Umbilical cord (tissue), 2 donors: ENCODE results near the gene MDN1. TPM values are rescaled to one million over a fixed set of nuclear protein-coding genes. Genes with fewer than 3 reads are reported as not detected.
A peak's percentile ranks its signal among the peaks of the same experiment; 100 is the strongest.

ENCODE experiments used
- DNase-seq: peaks from one replicate; pipeline ENCODE4 v3.0.0-alpha.2; 2015; ENCODE audit warnings: low spot score
- total RNA-seq: library from RNA; depleted of rRNA; stranded (reverse); fragments of >200 nt; gene quantifications from one replicate; pipeline ENCODE4 v1.2.3, GENCODE V29; 2014; ENCODE audit warnings: low replicate concordance; ENCODE audit not compliant: insufficient read depth

The MDN1 gene
- total RNA-seq, 1 donor from 2014 or later, result 29.4 TPM

DNA sequence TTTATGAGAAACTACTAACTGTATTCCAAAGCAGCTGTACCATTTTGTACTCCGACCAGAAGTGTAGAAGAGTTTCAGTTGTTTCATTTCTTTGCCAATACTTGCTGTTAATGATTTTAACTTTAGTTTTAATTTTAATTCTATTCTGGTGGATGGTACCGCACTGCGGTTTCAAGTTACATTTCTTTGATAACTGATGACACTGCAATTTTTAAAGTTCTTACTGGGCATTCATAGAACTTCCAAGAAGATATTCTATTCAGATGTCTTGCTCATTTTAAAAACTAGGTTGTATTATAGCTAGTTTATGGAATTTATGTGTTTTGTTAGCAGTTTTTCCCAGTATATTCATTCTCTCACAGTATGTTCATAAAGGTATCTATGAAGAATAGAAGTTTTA, 117.2 kb downstream of the MDN1 start:
- no peak for DNase-seq

DNA sequence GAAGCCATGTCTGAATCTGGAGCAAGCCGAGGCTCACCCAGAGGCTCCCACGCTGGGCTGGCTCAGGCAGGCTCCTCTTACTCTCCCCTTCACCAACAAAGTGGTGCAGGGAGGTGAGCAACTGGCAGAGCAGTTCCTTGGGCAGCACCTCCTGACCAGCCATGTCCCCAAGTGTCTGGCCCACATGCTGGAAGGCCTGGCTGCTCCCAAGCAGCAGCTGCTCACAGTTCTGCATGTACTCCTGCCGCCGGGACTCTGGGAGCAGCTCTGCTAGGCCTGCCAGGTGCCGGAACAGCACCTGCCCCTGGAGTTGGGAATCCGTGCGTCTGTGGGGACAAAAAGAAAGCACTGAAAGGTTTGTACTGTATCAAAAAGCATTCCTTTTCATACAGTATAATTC, 123.9 kb downstream of the MDN1 start:
- DNase-seq, result no peak

DNA sequence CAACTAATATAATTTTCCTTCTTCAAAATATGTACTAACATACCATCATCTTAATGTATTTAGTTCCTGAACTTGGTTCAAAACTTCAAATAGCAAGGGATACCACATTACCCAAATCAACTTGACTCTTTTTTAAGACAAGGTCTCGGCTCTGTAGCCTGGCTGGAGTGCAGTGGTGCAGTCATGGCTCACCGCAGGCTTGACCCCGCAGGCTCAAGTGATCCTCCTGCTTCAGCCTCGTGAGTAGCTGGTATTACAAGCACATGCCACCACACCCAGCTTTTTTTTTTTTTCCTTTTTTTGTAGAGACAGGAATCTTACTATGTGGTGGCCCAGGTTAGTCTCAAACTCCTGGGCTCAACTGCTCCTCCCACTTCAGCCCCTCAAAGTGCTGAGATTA, 125.2 kb downstream of the MDN1 start:
- no peak for DNase-seq

DNA sequence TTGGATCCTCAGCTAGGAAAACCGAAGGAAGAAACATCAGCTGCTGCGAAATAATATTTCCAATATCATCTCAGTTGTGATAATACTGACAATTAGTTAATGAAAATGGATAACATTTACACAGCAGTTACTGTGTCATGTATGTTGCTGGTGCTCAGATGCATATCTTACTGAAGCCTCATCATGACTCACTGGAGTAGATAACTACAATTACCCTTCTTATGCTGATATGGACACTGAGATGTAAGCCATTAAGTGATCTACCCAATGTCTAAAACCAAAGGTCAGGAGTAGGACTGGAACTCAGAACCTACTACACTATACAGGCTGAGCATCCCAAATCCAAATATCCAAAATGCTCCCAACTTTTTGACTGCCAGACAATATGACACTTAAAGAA, 126.4 kb downstream of the MDN1 start:
- no peak for DNase-seq

DNA sequence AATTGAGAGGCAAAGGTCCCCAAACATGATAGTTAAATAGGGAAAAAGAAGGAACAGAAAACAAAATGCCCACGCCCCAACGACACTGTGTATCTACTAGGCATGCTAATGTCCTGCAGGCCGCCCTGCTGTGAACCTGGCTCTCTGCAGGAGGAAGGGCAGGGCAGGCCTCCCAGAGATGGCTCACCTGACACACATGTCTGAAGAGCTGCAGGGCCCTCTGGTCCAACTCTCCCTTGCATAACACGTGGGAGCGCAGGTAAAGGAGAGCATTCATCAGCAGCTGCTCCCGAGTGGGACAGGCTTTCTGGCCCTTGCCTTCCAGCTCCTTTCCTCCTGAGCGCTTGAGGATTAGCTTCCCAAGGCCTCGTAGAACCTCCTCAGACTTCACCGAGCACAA, 127.3 kb downstream of the MDN1 start:
- no peak for DNase-seq

DNA sequence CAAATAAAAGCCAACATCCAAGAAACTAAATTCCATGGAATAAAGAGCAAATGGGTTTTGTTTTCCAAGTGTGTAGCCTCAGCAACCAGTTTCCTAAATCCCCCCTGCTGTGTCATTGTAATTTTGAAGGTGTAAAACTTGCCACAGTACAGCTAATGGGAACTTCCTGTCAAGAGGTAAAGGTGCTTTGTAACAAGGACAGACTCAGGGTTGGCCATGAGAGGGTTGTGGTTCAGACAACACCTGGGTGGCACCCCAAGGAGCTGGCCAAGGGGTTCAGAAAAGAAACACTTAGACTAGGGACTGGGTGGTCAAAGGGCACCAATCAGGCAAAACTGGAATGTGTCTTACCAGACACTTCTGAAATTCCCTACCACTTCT, 128.7 kb downstream of the MDN1 start:
- no peak for DNase-seq

DNA sequence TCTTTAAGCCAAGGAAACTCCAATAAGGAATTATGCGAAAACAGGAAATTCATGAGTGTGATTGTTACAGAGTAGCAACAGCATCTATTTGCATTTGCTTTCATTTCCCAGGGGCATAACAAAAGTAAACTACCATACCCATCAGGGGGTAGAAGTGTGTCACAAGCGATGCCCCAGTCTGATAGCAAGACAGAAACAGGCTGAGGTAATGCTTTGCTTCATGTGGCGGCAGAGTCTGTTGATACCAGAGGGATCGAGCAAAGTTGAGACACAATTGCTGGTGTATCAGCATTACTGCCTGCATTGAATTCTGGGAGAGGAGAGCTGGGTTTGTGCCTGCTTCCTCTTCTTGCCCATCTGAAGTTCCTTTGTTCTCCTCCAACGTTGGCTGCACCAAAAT, 129.9 kb downstream of the MDN1 start:
- DNase-seq, result no peak

DNA sequence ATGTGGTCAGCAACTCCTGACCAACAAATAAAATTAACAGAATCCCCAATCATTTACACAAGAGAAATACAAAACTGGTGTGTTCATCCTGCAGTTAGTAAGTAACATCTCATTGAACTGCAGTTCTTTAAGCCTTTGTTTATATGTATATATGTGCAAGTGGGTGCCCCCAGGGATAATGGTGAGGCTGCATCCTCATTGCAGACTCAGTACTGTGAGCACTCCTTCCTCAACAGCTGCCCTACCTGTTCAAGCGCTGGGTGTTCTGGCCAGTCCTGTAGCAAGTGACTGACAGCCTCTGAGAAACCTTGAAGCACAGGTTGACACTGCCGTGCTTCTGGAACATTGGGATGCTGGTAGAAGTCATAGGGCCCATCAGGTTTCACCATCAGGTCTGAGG, 131.3 kb downstream of the MDN1 start:
- DNase-seq, result no peak

DNA sequence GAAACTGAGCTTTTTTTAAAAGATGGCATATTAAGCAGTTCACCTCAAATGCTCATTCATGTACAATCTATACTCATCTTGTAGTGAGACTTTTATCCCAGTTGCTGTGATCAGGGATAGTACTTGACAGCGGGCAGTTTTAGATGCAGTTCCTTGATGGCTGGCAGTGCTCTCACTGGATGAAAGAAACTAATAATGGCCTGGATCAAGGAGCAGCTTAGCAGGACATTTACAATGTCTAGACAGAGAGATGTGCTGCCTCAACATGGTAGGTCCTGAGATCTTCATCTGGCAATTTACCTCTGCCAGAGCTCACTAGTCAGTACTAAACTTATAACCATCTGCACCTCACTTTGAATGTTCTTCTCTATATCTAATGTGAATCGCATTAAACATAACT, 134.3 kb downstream of the MDN1 start:
- peak; percentile 69 for DNase-seq

DNA sequence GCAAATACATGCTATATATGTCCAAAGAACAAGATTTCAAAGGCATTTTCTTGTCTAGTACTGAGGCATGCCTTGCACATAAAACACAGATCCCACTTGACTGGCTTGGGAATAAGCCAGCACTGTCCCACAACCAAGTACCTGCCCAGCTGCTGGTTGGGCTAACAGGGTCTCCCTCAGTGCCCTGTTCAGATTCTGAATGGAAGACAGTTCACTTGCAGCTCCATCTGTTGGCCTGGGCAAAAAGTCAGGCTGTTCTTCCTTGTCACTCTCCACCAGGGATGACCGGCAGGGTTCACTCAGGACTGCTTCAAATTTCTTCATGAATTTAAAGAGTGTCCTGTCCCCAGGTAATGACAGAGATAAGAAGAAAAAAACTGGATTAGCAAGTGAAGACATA, 136.6 kb downstream of the MDN1 start:
- peak; percentile 49 for DNase-seq

DNA sequence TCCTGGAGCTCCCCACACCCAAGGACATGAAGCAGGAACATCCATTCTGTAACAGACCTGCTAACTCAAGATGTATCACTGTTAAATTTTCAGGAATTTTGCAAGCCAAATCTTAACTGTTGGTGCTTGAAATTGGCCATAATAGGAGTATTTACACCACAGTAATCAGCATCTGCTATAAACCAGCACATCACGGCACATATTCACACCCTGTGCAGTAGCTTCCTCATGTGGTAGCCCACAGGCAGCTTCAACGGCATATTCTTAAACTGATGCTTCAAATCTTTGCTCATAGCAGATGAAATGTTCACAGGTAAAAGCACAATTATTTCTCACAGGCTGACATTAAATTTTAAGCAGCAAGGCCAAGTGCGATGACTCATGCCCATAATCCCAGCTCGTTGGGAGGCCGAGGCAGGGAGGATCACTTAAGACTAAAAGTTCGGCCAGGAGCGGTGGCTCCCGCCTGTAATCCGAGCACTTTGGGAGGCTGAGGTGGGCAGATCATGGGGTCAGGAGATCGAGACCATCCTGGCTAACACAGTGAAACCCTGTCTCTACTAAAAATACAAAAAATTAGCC, 137.5 kb downstream of the MDN1 start:
- DNase-seq, result no peak

DNA sequence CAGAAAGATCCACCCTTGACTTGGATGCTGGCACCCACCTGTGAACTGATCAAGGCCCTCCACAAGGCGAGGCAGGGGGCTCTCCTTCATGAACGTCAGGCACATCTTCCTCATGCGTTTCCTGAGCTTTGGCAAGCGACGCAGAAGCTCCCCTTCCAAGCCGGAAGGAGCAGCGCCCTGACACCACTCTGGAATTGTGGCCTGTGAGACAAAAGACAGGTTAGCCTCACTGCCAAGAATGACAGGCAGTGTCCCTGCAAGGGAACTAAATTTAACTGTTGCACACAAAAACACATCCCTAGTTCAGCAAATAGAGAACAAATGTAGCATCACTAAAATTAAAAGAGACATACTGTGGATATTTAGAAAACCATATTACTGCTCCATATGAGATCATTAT, 139.0 kb downstream of the MDN1 start:
- DNase-seq, result no peak

DNA sequence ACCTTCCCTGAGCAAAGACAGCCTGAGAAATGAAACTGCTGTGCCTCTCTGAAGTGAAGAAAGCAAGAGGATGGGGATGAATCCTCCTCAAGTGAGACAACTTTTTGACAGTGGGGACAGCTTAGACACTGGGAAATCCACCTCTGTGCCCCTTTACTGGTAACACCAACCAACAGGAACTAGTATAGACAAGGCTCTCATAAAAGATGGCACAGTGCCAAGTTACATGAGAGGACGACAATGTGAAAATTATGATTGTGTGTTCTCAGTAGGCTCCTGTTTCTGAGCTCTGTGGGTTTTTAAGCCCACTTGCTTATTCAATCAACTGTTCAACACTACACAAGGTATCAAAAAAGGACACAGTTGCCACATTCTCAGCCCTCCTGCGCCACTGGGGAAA, 139.4 kb downstream of the MDN1 start:
- DNase-seq, result no peak

DNA sequence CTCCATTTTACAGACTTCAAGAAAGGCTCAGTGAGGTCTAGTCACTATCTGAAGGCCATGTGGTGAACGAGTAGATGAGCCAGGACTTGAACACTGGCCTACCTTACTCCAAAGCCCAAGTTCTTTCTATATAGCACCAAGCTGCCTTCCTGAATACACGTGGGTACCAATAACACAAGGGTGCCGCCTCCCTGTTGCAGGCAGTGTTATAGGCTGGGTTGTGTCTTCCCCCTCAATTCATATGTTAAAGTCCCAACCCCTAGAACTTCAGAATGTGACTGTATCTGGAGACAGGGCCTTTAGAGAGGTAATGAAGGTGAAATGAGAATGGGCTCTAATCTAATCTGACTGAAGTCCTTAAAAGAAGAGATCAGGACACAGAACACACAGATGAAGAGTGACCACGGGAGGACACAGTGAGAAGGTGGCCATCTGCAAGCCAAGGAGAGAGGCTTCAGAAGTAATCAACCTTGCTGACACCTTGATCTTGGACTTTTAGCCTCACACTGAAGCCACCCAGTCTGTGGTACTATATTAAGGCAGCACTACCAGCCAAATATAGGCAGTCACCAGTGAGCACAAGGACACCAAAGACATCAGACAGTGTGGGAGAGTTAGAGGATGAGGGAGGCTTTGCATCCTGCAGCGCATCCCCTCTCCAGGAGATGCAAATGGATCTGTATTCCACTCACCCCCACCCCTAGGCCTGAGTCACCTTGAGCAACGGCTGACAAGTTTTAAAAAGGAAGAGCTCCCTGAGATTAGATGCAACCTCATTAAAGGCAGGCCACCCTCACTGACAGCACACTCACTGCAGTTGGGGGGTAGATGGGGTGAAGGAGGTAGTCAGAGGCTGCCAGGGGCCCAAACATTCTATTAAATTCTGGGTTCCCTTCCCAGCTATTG, 140.1 kb downstream of the MDN1 start:
- DNase-seq, result no peak

DNA sequence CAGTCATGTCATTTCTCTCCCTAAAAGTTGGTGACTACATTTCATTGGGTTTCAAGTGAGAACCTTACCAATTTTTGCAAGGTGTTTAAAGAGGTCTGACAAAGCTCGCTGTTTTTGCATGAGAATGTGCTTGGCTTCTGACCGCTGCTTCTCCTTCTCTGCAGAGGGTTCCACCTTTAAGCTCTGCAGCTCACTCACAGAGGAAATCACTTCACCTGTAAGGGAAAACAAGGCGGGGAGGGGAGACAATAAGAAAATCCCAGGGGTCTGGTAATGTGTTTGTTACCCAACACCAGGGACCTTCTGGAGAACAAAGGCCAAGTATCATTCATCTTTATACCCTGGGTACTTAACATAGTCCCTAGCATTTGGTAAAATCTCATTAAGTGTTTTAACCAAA, 141.1 kb downstream of the MDN1 start:
- DNase-seq, result no peak

DNA sequence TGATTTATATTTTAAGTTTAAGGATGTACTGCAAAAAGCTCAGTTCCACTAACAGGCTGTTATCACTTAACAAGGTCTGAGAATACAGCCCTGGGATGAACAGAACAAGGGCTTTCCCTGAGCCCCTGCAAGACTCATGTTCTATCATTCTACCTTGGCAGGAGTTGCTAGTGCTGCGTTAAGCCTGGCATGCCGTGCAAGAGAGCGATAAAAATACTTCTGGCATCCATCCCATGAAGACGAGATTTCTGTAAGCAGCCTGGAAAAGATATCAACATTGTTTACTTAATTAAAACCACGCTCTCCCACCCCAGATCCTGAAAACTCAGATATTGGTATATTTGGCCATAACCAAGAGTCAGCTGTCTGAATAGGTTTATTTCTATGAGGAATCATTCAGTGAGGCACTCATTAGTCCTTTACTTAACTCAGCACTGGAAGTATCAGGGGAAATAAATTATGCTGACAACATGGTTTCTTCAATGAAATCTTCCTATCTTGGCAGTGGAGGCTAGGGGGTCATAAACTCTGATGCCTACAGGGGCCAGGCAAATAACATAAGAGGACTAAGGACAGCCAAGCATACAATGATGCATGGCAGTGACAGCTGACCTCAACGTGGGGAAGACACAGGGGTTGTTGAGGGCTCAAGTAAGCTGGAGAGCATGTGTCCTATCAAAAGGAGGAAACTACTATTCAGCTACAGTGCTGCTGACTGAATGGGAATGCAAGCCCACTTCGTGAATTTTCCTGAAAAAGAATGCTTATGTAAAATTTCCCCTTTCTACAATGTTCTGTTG, 143.4 kb downstream of the MDN1 start:
- DNase-seq, result peak; percentile 77

DNA sequence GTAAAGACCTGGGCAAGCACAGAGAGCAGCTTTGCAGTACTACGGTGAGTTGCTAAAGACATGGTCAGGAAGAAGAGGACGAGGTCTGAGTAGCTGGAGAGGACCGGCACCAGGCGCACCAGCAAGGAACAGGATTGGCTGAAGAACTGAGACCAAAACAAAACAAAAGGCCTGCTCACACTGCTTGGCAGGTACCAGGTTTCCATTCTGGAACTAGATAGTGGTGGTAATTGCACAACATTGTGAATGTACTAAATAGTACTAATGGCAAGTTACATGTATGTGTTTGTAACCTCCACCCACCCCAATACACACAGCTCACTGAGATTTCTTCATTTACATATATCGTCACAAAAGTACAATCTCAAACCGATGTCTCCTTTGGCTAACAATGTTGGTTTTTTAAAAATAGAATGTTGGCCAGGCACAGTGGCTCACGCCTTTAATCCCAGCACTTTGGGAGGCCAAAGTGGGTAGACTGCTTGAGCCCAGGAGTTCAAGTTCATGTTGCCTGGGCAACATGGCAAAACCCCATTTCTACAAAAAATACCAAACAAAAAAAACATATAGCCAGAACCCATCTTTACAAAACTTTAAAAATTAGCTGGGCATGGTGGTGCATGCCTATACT, 148.5 kb downstream of the MDN1 start:
- DNase-seq, result no peak

DNA sequence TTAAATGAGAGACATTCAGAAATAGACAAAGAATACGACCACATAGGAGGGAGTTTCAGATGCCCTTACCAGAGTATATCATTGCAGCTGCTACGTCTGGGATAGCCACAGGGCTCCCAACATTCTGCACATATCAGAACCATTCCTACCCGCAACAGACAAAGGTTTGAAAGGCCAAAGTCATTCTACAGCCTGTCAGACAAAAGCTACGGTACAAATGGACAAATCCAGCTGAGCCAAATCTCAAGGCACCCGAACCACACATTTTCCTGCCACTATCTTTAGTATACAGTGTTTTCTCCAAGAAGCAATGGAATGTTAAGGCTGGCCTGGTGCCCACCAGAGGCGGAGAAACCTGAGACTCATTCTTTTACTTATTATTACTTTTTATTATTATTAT, 150.6 kb downstream of the MDN1 start:
- no peak for DNase-seq

DNA sequence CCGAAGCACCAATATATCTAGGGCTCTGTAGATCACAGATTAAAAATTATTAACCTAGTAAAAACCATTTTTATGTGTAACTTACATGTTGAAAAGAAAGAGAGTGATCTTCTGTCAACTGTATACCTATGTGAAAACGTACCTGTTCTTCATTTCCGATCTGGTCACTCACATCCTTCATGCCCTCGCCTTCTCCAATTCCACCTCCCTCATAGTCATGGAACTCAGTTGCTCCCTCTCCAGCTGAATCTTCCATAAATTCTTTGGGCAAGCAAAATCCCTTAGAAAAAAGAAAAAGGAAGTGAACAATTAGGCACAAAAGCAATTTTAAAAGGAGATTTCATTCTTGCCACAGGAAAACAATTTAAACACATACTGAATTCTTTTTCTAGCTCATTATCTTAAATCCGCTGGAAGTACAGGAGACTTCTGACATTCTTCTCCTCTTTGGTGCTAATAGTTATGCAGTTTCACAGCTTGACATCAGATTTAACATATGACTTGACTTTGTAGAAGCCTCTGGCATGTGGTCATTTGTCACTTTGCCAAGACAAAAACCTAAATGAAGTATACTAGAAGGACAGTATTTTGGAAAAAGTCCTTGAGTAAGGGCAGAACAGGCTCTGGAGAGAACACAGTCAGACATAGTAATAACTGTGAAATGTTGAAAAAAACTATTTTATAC, 151.6 kb downstream of the MDN1 start:
- DNase-seq, result no peak

DNA sequence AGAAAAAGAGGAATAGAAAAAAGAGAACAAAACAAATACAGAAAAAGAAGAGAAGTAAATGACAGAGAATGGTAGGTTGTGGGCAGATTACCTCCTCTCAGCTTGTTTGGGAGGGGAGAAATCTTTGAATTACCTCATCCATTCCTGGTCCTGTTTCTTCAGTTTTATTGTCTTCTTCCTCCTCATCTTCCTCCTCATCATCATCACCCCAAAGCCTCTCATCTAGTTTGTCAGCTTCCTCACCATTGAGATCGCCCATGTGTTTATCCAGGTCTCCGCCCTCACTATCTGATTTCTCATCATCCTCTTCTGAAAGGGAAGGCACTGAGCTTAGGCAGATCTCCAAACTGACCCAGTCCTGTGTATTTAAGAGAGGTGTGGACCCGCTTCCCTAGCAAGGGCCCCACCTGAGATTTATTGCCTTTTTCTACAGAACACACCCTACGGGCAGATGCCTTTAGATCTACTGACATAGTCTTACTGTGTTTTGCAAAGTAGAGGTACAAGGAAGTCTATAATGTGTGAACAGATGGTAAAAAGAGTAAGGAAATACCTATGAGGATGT, 156.9 kb downstream of the MDN1 start:
- DNase-seq, result peak; percentile 19

DNA sequence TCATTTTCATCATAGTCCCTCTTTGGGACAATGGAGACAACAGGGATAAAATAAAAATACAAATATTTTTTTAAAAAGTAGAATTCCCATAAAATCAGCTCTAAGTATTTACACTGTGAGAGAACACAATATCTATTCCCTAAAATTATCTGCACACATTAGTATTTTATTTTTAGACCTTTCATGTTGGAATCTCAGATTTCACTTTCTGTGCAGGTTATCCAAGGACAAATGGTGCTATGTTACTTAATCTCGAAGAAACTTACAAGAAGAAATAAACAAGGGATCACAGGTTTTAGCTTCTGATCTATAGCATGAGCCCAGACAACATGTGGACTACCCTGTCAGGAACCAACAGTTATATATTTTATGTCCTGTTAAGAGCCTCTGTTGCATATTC, 158.0 kb downstream of the MDN1 start:
- DNase-seq, result no peak
